Measurements from ENCODE around the gene PLCL2.

GRCh38 chr3:16999871-17000270, 115.1 kb downstream of the PLCL2 start:
- TF ChIP-seq, protein P1, sequence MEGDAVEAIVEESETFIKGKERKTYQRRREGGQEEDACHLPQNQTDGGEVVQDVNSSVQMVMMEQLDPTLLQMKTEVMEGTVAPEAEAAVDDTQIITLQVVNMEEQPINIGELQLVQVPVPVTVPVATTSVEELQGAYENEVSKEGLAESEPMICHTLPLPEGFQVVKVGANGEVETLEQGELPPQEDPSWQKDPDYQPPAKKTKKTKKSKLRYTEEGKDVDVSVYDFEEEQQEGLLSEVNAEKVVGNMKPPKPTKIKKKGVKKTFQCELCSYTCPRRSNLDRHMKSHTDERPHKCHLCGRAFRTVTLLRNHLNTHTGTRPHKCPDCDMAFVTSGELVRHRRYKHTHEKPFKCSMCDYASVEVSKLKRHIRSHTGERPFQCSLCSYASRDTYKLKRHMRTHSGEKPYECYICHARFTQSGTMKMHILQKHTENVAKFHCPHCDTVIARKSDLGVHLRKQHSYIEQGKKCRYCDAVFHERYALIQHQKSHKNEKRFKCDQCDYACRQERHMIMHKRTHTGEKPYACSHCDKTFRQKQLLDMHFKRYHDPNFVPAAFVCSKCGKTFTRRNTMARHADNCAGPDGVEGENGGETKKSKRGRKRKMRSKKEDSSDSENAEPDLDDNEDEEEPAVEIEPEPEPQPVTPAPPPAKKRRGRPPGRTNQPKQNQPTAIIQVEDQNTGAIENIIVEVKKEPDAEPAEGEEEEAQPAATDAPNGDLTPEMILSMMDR (IDR thresholded peaks at IDR 0.05) = no peak
- TF ChIP-seq EP300 (IDR thresholded peaks at IDR 0.05) = no peak

Data from gastroesophageal sphincter (tissue), 3 donors.